ENCODE measurements around the gene SLC5A10.

Gene SLC5A10

GRCh38 chr17:18977021-18977420 lies 25.1 kb downstream of the SLC5A10 start:
- no peak overlapping the region for H2AFZ ChIP-seq (ENCODE audit: low read length)
- no peak for DNase-seq
- no peaks in the 10 kb centered on the region for H3K79me2 ChIP-seq (ENCODE audit: low read length)
- H3K4me1 ChIP-seq (ENCODE audit: low read length), result no peaks in the 10 kb centered on the region
- H3K9ac ChIP-seq (ENCODE audit: low read length), result no peak overlapping the region
- no peaks in the 10 kb centered on the region for H3K9me2 ChIP-seq (replicated peaks; ENCODE audit: insufficient read depth, low read length)
- no peaks in the 10 kb centered on the region for H3K27me3 ChIP-seq (replicated peaks; ENCODE audit: insufficient read depth, low read length)
- no peak overlapping the region for H3K27ac ChIP-seq (ENCODE audit: low read length)
- no peaks in the 10 kb centered on the region for H4K20me1 ChIP-seq (ENCODE audit: insufficient read depth, low read length)
- H3F3A ChIP-seq (ENCODE audit: insufficient read depth, low read length), result no peaks in the 10 kb centered on the region
- no peak overlapping the region for H3K4me3 ChIP-seq (ENCODE audit: low read length)
- no peak overlapping the region for H3K4me2 ChIP-seq (ENCODE audit: low read depth, low read length)
- no peaks in the 10 kb centered on the region for H3K9me3 ChIP-seq (replicated peaks; ENCODE audit: insufficient read depth, low read length)
- TF ChIP-seq CTCF (IDR thresholded peaks at IDR 0.05; ENCODE audit: low read length), result no peak
- no peak for TF ChIP-seq EZH2 (optimal IDR thresholded peaks at IDR 0.05; ENCODE audit: low read depth, low read length)
- no peak for TF ChIP-seq EZH2phosphoT487 (IDR thresholded peaks at IDR 0.05; ENCODE audit: low read length)
- H3K36me3 ChIP-seq (replicated peaks; ENCODE audit: insufficient read depth, low read length), result no peaks in the 10 kb centered on the region

GRCh38 chr17:18977646-18978045 lies 25.7 kb downstream of the SLC5A10 start:
- no peak overlapping the region for H3K27ac ChIP-seq (ENCODE audit: low read length)
- no peak overlapping the region for H3K4me2 ChIP-seq (ENCODE audit: low read depth, low read length)
- H3K36me3 ChIP-seq (replicated peaks; ENCODE audit: insufficient read depth, low read length), result no peaks in the 10 kb centered on the region
- no peak overlapping the region for H3K9ac ChIP-seq (ENCODE audit: low read length)
- no peaks in the 10 kb centered on the region for H3K9me2 ChIP-seq (replicated peaks; ENCODE audit: insufficient read depth, low read length)
- no peaks in the 10 kb centered on the region for H3K9me3 ChIP-seq (replicated peaks; ENCODE audit: insufficient read depth, low read length)
- H3K4me3 ChIP-seq (ENCODE audit: low read length), result no peak overlapping the region
- no peaks in the 10 kb centered on the region for H3F3A ChIP-seq (ENCODE audit: insufficient read depth, low read length)
- no peak overlapping the region for H2AFZ ChIP-seq (ENCODE audit: low read length)
- no peak for DNase-seq
- TF ChIP-seq EZH2 (optimal IDR thresholded peaks at IDR 0.05; ENCODE audit: low read depth, low read length), result no peak
- no peak for TF ChIP-seq EZH2phosphoT487 (IDR thresholded peaks at IDR 0.05; ENCODE audit: low read length)
- TF ChIP-seq CTCF (IDR thresholded peaks at IDR 0.05; ENCODE audit: low read length), result no peak
- no peaks in the 10 kb centered on the region for H3K79me2 ChIP-seq (ENCODE audit: low read length)
- H3K27me3 ChIP-seq (replicated peaks; ENCODE audit: insufficient read depth, low read length), result no peaks in the 10 kb centered on the region
- H3K4me1 ChIP-seq (ENCODE audit: low read length), result no peaks in the 10 kb centered on the region
- H4K20me1 ChIP-seq (ENCODE audit: insufficient read depth, low read length), result no peaks in the 10 kb centered on the region

- no peak overlapping the region for H3K27ac ChIP-seq (ENCODE audit: low read length)
- H3K9ac ChIP-seq (ENCODE audit: low read length), result no peak overlapping the region
- no peak for TF ChIP-seq CTCF (IDR thresholded peaks at IDR 0.05; ENCODE audit: low read length)
- TF ChIP-seq EZH2 (optimal IDR thresholded peaks at IDR 0.05; ENCODE audit: low read depth, low read length), result no peak
- TF ChIP-seq EZH2phosphoT487 (IDR thresholded peaks at IDR 0.05; ENCODE audit: low read length), result no peak
- no peaks in the 10 kb centered on the region for H3K36me3 ChIP-seq (replicated peaks; ENCODE audit: insufficient read depth, low read length)
- DNase-seq, result no peak
- no peak overlapping the region for H3K4me3 ChIP-seq (ENCODE audit: low read length)
- no peaks in the 10 kb centered on the region for H3K9me3 ChIP-seq (replicated peaks; ENCODE audit: insufficient read depth, low read length)
- H3K9me2 ChIP-seq (replicated peaks; ENCODE audit: insufficient read depth, low read length), result no peaks in the 10 kb centered on the region
- H3K4me1 ChIP-seq (ENCODE audit: low read length), result no peaks in the 10 kb centered on the region
- H3K27me3 ChIP-seq (replicated peaks; ENCODE audit: insufficient read depth, low read length), result no peaks in the 10 kb centered on the region
- H4K20me1 ChIP-seq (ENCODE audit: insufficient read depth, low read length), result no peaks in the 10 kb centered on the region
- H3K4me2 ChIP-seq (ENCODE audit: low read depth, low read length), result no peak overlapping the region
- no peaks in the 10 kb centered on the region for H3F3A ChIP-seq (ENCODE audit: insufficient read depth, low read length)
- H3K79me2 ChIP-seq (ENCODE audit: low read length), result no peaks in the 10 kb centered on the region
- no peak overlapping the region for H2AFZ ChIP-seq (ENCODE audit: low read length)
Observed at GRCh38 chr17:18978050-18978449, 26.1 kb downstream of the SLC5A10 start.
